HG03139 (cell line): ENCODE measurements around the gene ERVK3-1.
"Not testable (repeated sequence)": the region's sequence is repeated elsewhere in the genome, so short reads cannot be mapped to it uniquely, and the experiment has no call there.

Experiments
- ATAC-seq: cut with Tn5 transposase; IDR thresholded peaks from one replicate; pipeline ENCODE4 v1.9.1; 2021; ENCODE audit not compliant: unreplicated experiment

The ERVK3-1 gene

DNA sequence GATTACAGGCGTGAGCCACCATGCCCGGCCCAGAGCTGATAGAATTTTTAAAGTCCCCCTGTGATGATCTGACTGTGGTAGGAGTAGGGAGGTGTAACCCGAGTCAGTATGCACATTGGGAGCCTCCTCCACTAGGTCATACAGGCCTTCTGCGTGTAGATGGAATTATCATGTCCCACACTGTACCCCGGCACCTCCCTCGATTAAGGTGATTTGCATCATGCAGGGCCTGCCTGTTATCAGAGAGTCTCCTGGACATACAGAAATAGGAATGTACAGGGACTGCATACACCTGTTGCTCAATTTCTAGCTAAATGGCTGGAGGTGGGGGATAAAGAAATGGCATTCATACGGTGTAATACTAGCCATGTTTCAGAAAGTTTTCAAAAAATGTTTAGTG is 922 bp upstream of the ERVK3-1 start:
- ATAC-seq = no peak

GRCh38 chr19:58304748-58305064 is 471 bp upstream of the ERVK3-1 start:
- ATAC-seq = no peak

DNA sequence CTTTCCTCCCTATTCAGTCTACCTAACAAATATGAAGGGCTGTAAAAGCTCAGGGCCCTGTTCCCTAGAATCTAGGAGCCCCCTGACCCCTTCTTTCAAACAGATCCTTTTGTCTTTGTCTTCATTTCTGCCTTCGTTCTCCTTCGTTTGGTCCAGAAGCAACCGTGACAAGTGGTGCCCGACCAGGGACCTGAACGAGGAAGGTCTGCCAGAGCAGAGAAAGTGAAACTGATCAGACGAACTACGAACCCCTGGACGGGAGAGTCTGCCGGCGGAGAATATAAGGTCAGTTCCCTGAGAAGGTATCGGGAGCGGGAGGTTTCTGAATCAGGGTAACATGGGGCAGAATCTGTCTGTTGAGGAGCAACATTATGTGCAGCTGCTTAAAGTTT is 751 bp downstream of the ERVK3-1 start:
- ATAC-seq = no peak

- no peak for ATAC-seq
Measured at GRCh38 chr19:58307736-58308135, 2.6 kb downstream of the ERVK3-1 start.

GRCh38 chr19:58310685-58311084 is 5.5 kb downstream of the ERVK3-1 start:
- not testable (repeated sequence) for ATAC-seq

GRCh38 chr19:58311345-58311865 is 6.2 kb downstream of the ERVK3-1 start:
- ATAC-seq = no peak

GRCh38 chr19:58315580-58315979 is 10.4 kb downstream of the ERVK3-1 start:
- no peak for ATAC-seq

DNA sequence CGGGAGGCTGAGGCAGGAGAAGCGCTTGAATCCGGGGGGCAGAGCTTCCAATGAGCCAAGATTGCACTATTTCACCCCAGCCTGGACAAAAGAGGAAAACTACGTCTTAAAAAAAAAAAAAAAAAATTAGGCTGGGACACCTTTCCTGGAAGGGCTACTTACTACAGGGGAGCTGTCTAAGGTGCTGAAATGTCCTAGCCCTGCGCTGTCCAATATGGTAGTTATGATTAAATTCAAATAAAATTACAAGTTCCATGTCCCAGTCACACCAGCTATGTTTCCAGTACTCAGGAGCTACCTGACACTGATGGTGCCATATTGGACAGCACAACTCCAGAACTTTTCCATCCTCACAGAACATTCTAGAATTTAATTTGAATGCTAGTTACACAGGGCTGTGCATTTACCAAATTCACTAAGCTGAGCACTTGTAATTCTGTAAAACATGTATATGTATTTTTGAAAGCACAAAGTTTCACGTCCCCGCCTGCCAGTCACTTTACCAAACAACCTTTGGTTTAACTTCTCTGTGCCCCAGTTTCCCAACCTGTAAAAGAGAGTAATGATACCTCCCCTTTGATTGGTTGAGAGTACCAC is 12.4 kb downstream of the ERVK3-1 start:
- ATAC-seq = no peak

GRCh38 chr19:58318297-58318696 is 13.1 kb downstream of the ERVK3-1 start:
- no peak for ATAC-seq

GRCh38 chr19:58319241-58319640 is 14.1 kb downstream of the ERVK3-1 start:
- ATAC-seq = no peak

GRCh38 chr19:58325311-58326022 is 20.3 kb downstream of the ERVK3-1 start:
- ATAC-seq = no peak

- no peak for ATAC-seq
Measured at GRCh38 chr19:58326501-58326913, 21.3 kb downstream of the ERVK3-1 start.

DNA sequence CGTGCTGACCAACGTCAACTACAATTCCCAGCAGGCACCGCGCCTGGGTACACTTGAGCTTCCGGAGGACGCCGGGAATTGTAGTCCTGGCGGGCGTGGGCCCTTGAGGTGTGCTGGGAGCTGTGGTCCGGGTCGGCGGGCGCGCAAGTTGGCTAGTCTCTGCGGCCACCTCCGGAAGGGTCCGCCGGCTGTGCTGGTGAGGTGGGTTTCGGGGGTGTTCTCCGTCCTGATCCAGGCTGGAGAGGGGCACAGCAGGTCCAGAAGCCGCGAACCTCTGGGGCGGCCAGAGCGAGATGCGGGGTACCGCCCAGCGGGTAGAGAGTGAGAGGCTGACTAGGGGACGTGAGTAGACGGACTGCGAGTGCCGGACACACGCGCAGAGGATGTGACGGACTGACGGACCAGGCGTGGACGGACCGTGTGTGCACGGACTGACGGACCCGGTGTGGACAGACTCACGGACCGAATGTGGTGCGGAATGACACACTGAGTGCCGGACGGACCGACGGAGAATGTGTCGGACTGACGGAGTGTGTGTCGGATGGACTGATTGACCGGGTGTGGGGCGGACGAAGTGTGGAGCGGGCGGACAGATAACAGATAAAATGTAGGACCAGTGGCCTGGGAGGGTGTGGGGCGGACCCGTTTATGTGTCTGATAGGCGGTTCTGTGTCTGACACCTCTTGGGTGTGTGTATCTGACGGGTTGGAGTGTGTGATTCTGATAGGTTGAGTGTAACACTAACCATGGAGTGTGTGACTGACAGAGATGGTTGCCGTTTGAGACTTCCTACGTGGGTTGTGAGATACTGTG is 21.9 kb downstream of the ERVK3-1 start, which contains the start of gene ZSCAN22:
Gene ZSCAN22, plus strand, starts transcription at position 81 of the 813 bp plus-strand sequence. CDS start 7,809 bp downstream, outside the sequence.
- ATAC-seq = peak; percentile 92

DNA sequence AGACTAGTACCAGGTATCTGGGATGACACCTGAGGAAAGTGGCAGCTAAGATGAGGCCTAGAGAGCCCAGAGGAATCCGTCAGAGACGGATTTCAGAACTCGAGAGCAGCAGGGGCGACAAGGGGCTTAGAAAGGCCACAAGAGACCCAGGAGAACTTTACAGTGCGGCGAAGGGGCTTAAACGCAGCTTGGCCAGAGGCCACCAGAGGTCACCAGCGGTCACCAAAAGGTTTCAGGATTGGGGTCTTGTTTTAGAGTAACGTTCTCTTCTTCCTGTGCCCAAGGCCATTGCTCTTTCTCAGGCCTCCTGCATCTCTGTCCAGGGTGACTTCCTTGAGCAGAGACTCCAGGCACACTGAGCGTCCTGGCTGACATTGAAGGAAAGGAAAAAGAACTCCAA is 23.8 kb downstream of the ERVK3-1 start:
- no peak for ATAC-seq

GRCh38 chr19:58330458-58330857 is 25.3 kb downstream of the ERVK3-1 start:
- no peak for ATAC-seq

GRCh38 chr19:58332697-58333096 is 27.5 kb downstream of the ERVK3-1 start:
- ATAC-seq = no peak

DNA sequence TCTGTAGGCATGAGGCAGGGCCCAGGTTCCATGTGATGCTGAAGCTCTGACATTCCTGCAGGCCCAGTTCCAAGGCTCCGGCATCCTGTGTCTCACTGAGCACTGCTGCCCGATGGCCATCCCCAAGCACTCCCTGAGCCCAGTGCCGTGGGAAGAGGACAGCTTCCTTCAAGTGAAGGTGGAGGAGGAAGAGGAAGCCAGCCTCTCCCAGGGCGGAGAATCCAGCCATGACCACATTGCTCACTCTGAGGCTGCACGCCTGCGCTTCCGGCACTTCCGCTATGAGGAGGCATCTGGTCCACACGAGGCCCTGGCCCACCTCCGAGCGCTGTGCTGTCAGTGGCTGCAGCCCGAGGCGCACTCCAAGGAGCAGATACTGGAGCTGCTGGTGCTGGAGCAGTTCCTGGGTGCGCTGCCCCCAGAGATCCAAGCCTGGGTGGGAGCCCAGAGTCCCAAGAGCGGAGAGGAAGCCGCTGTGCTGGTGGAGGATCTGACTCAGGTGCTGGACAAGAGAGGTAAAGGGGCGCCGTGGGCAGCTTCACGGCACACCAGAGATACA is 29.6 kb downstream of the ERVK3-1 start:
- no peak for ATAC-seq

GRCh38 chr19:58335630-58336029 is 30.5 kb downstream of the ERVK3-1 start:
- ATAC-seq = no peak

GRCh38 chr19:58336216-58336615 is 31.0 kb downstream of the ERVK3-1 start:
- ATAC-seq = no peak

GRCh38 chr19:58336820-58337219 is 31.6 kb downstream of the ERVK3-1 start:
- ATAC-seq = no peak

- no peak for ATAC-seq
Measured at GRCh38 chr19:58338336-58338735, 33.2 kb downstream of the ERVK3-1 start.
